HG02885 (cell line): ENCODE results near the gene TENM3.
A peak's percentile ranks its signal among the peaks of the same experiment; 100 is the strongest.

Experiments used
- ATAC-seq: cut with Tn5 transposase; IDR thresholded peaks from one replicate; pipeline ENCODE4 v1.9.1; 2021; ENCODE audit warnings: mild to moderate bottlenecking; ENCODE audit not compliant: unreplicated experiment, poor library complexity

TENM3 gene

DNA sequence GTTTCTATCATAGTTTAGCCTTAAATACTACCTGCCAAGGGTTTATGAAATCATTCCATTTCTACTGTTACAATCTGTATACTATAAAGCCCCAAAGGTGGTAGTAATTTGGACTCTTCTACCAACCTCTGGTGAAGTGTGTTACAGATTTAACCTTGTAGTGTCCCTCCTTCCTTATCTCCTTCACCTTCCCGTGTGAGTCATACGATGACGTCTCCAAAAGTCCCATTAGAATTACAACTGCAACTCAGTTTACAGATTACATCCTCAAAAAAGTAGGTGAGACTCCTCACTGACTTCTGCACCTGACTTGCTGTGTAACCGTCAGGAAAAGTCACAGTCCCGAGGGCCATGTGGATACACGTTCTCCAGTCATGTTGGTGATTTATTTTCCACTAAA, 455.0 kb downstream of the TENM3 start:
- no peak for ATAC-seq

DNA sequence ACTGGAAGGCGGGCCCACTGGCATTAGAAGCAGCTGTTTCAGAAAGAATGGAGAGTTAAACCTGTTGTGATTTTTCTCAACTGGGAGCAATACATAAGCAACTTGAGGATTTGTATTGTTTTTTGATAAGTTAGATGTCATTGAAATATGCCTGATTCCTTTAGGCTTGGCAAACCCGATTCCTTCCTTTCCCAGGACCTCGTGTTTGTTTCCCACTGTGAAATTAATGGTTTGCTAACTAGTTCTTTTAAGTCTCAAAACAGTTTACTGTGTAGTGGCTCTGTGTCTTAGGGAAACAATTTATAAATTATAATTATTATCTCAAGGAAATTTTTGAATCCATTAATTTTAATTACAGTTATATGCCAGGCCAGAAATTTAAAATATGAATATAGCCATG, 456.0 kb downstream of the TENM3 start:
- no peak for ATAC-seq

DNA sequence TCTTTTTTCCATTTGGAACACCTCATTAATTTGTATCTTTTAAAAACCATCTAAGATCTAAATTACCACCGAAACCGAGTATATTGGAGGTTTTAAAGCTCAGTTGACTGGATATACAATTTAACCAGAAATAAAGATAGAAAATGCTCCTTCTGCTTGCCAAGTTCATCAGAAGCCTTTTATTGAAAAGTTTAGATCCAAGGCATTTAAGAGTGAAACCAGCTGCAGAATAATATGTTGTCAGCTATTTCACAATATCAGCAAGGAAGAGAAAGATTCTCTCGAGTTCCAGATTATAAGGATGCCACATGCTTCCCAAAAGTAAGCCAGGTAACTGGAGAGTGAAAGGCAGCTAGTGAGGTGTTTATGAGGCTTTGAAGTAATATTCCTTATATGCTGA, 456.6 kb downstream of the TENM3 start:
- ATAC-seq: no peak

DNA sequence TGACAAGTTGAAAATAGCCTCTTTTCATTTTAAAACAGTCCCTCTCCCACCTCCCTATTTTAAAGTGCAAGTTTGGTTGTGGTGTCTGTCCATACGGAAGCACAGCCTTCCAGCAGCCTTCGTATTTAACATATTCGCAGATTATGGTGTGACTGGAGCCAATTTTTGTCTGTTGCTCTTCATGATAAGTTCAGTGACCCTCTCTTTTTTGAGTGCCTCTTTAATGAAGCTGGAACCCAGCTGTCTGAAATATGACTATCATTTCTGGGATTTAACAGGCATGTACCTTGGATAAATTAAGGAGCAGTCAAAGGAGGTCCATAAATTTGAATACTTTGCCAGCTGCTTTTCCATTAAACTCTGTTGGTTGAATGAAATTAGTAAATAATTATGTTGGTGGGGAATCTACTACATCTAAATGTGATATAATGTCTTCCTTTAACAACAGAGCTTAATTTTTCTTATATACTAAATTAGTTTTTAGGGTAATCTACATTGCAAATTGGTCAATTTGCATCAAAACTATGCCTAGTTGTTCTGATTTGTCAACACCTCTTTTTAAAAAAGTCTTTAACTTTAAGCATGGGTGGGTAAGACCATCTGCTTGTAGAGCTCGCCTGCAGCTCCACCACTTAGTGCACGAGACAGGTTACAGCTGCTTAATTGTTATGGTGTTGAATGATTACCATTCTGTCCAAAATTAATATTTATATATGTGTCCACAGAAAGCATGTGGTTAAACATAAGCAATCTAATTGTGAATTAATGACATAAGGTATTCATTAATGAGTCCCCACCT, 457.4 kb downstream of the TENM3 start:
- ATAC-seq: no peak

DNA sequence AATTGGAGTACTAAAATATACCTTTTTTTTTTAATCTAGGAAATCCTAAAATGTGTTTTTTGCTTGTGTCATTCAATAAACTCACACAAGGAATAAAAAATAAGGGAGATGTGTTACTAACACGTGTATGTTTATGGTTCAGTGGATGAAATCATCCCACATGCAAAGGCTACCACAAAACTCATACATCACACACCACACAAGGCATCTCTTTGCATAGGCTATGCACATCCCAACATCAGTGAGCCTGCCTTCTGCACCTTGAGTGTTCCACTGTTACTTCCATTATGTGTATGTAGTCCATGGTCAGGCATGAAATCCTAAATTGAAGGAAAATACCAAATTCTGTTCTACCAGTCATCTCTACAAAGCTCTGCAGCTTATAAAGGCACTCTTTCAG, 460.9 kb downstream of the TENM3 start:
- no peak for ATAC-seq

DNA sequence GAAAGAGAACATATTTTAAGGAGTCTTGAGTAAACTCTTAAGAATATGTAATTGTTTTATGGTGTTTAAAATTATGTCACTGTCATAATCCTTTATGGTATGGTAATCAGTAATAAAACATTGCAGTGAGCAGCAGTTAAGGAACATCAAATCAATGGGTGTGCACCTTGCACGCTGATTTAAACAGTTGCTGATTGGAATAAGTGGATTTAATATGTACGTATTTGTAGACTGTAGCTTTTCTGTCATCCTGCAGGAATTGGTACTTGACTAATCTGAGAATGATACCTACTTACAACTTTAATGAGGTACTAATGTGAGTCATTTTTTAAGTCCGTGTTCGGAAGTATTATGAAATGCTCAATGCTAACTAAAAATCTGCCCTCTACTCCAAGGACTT, 461.7 kb downstream of the TENM3 start:
- ATAC-seq: no peak

DNA sequence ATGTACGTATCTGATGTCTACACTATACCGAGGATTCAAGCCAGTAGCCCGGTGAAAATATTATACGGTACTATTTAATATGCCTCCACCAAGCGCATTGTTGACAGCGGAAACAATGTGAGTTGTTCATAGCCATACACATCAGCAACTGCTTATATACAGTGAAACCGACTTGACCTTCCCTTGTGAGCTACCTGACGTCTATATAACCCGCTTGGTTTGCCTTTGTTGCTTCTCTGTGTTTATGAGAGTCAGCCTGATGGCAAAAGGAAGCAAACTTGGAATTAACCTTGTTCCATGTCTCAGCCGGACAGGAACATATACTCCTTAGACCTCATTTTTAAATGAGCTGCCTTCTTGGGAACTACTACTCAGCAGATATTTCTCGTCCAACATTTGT, 462.2 kb downstream of the TENM3 start:
- no peak for ATAC-seq

- no peak for ATAC-seq
Measured at GRCh38 chr4:182711211-182711610, 468.0 kb downstream of the TENM3 start.

DNA sequence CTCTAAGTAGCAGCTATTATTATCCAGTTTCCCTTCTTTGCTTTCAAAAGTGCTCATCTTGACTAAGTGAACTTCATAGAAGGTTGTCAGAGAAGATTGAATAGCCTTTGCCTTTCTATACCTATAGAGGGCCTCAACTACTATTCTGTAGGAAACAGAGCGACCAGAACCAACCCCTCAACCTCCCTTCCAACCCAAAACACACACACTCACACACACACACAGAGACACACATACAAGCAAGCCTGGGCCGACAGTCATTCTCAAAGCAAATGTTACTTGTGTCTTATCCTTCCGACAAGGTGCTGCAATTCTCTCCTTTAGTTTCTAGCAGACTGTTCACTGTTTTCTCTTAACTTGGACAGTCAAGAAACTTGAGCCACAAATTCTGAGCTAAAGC, 472.3 kb downstream of the TENM3 start:
- ATAC-seq: no peak

DNA sequence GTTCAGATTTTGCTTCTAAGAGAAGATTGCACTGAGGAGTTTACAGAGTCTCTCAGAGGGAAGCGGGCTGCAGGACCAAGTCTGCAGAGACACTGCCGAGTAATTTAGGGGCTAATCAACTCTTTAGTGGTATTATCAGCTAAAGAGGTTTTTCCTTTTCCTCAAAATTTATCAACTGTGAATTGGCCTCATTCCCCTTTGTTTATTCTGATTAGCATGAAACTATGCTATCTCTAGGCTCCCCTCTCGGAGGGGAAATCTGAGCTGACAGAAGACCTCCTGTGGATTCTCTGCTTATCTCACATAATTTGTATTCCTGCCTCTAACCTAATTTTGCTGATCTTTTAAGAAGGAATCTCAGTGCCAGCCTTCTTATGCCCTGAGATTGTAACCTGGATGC, 473.0 kb downstream of the TENM3 start:
- no peak for ATAC-seq

DNA sequence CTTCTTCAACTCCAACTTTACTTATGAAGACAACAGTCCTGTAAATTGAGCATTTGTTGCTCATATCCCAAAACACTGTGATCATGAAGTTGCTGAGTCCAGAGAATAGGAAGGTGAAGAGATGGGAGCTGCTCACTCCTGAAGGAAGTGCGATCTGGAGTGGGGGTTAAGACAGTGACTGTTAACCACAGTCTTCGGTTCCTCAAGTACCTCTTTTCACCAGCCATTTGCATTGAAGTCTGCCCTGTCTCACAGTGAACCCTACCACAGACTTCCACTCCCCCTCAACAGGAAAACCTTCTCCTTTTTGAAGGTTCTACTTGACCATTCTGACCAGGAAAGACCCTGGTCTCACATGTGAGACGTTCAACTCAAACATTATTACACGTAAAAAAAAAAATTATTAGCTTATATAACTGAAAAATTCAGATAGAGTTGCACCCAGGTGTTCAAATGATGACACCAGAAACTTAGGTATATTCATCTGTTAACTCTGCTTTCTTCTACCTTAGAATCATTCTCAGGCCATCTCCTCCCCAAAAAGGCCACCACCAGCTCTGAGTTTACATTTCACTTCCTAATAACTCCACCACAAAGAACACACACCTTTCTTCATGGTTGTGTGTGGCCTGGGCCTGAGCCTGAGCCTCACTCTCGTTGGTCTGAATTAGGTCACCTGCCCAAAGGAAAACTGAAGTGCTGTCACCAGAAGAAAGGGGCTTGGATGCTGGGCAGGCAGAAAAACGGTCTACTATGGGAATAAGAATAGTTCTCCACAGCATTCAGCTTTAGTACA, 474.8 kb downstream of the TENM3 start:
- ATAC-seq: peak; percentile 82

DNA sequence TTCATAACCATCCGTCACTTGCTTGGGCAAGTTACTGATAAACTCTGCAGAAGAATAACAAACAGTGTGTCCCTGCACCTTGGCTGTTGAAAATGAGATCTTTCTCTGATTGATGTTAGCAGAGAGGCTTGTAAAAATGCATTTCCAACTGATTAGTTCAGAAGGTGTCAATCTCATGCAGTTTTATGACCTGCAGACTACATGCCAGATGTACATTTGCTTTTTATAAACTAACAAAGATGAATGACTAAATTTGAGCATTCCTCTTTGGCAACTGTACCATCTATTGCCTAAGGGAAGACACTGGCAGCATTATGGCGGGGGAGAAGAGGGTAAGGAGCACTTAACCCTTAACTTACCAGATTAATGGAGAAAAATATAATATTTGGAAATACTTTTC, 481.2 kb downstream of the TENM3 start:
- ATAC-seq: no peak

DNA sequence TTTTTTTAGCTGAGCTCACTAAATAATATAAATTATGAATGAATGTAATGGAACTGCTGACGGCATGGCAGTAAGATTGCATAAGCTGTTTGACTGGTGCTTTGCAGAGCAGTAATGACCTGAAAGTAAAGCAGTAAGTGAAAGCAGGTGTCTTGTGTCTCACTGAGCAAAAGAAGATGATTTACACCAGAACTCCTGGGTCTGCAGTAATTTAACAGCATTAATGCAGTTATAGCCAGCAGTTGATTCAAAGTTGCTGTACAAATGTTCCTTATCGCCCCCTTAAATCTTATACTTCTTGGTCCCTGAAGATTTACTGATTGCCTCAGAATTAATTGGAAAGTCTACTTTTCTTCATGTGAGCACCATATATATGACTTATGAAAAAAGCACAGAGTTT, 486.3 kb downstream of the TENM3 start:
- ATAC-seq: no peak

DNA sequence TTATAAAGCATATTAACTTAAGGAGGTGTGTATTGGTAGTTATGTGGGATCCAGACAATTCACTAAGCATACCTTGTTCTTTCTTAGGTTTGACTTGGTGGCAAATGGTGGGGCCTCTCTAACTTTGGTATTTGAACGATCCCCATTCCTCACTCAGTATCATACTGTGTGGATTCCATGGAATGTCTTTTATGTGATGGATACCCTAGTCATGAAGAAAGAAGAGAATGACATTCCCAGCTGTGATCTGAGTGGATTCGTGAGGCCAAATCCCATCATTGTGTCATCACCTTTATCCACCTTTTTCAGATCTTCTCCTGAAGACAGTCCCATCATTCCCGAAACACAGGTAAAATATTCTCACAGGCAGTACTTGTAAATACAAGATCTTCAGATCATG, 487.6 kb downstream of the TENM3 start:
- ATAC-seq: no peak

DNA sequence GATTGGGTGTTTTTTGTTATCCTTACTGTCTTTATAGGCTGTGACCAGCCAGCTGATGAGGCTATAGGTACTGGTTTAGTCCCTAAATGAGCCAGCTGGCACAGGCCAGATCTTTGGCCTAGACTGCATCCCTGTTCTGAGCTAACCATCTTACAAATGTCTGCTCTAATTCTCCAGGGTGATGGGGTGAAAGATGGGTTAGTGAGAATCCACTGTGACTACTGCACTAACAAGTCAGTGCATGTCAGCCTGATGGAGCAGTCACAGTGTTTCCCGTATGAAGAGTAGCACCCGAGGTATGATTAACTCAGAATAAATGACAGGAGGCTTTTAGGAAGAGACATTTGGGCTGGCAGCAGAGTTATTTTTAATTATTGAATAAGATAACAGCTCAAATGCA, 493.0 kb downstream of the TENM3 start:
- ATAC-seq: no peak

- no peak for ATAC-seq
Measured at GRCh38 chr4:182738283-182739047, 495.3 kb downstream of the TENM3 start.

DNA sequence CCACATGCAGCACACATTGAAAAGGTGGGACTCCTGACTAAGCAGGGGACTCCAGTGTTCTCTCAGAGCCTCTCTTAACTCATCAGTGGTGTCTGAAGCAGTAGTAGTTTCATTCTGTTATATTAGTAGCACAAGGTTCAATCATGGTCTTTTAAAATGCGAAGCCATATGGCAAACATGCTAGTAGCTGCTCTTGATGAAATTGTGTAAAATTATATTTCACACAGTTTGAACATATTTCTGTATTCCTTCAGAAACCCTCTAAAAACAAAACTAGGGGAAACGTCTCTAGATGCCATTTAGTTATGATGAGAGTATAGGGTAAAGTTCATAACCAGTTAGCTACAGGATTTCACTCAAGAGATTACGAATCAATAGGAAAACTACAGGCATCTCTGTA, 497.1 kb downstream of the TENM3 start:
- ATAC-seq: no peak

GRCh38 chr4:182741054-182741453, 497.9 kb downstream of the TENM3 start:
- ATAC-seq: no peak

DNA sequence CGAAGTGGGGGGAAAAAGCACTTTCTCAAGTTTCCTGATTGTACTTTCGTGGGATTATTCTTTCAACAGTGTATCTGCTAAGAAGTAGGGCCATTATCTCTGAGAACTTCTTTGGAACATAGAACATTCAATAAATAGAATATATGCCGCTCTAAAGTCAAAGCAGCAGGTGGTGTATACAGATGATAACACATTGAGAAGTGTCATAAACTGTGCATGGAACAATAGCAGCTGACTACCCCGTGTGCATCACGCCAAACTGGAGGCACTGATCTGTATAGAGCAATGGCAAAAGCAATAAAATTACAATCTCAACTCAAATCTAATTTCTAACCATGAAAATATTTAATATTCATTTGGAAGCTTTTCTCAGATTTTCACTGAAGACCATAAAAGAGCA, 498.7 kb downstream of the TENM3 start:
- no peak for ATAC-seq

DNA sequence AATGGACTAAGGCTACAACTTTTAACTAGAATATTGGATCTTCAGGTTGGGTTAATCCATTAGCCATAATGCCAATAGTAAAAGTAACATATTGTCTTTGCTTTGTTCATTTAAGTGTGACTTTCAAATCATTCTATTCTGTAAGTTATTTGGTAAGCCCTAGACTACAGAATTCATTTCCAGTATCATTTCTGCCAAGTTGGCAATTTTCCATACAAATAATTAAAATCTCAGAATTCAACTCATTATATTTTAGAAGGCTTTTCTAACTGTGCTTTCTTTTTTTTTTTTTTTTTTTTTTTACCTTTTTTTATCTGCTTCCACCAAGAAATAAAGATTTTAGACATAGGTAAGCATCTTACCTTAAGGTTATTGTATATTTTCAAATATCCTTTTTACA, 500.6 kb downstream of the TENM3 start:
- no peak for ATAC-seq

- no peak for ATAC-seq
Measured at GRCh38 chr4:182745237-182745636, 502.0 kb downstream of the TENM3 start.
